HepG2 (cell line): Measurements from ENCODE around the gene SOX13. TPM values are rescaled to one million over a fixed set of nuclear protein-coding genes. Genes with fewer than 3 reads are reported as not detected.
A peak's percentile ranks its signal among the peaks of the same experiment; 100 is the strongest.

ENCODE experiments used
- ATM ChIP-seq: fragments of 450-650 bp; IDR thresholded peaks from 2 replicates; pipeline ENCODE4 v1.7.1; 2017; ENCODE audit warnings: mild to moderate bottlenecking, borderline replicate concordance
- DMAP1 ChIP-seq: IDR thresholded peaks from 2 replicates; pipeline ENCODE4 v1.6.1; 2016
- ETV6 ChIP-seq: sonication (generic); formaldehyde crosslinking; conservative IDR thresholded peaks from 2 replicates; pipeline ENCODE4 v1.4.0; 2020; ENCODE audit warnings: missing genetic modification reagents
- KDM2A ChIP-seq: sonication (generic); formaldehyde crosslinking; IDR thresholded peaks from 2 replicates; pipeline ENCODE4 v1.4.0; 2020; ENCODE audit warnings: low read depth, missing genetic modification reagents, borderline replicate concordance
- MTF1 ChIP-seq: sonication (generic); formaldehyde crosslinking; IDR thresholded peaks from 2 replicates; pipeline ENCODE4 v1.5.0; 2020; ENCODE audit warnings: missing genetic modification reagents
- RAD21 ChIP-seq: fragments of 450-650 bp; formaldehyde crosslinking; IDR thresholded peaks from 2 replicates; pipeline ENCODE4 v1.5.0; 2020; ENCODE audit warnings: mild to moderate bottlenecking
- U2AF1 ChIP-seq: fragments of 200-400 bp; formaldehyde crosslinking; optimal IDR thresholded peaks from 2 replicates; pipeline ENCODE3; 2017; ENCODE audit warnings: mild to moderate bottlenecking, low read depth, low read length
- ZBTB20 ChIP-seq: sonication (generic); formaldehyde crosslinking; IDR thresholded peaks from 2 replicates; pipeline ENCODE4 v1.8.1; 2023; ENCODE audit warnings: missing genetic modification reagents, low read depth, mild to moderate bottlenecking, borderline replicate concordance
- ZNF34 ChIP-seq: sonication (generic); formaldehyde crosslinking; IDR thresholded peaks from 2 replicates; pipeline ENCODE4 v1.4.0; 2020; ENCODE audit warnings: mild to moderate bottlenecking, missing genetic modification reagents, borderline replicate concordance
- polyA plus RNA-seq, 8 experiments: library from polyadenylated mRNA; depleted of rRNA in 3 of 8; stranded (reverse) in 7 of 8; unstranded in 1 of 8; fragments of >200 nt; fragmentation: Illumina TruSeq in 4 of 8; extraction: Trizol in 4 of 8; gene quantifications; 2 replicates each; pipeline versions ENCODE4 v1.2.1 to v1.2.3, GENCODE V29; 2011 to 2016; ENCODE audit warnings: low read depth in 4 of 8, missing spikeins in 1 of 8, mixed read lengths in 1 of 8; ENCODE audit not compliant: insufficient read depth in 1 of 8
- total RNA-seq, 5 experiments: library from RNA; depleted of rRNA; stranded (reverse); fragments of >200 nt; fragmentation: Illumina TruSeq; extraction: Trizol; gene quantifications; 2 replicates each; pipeline ENCODE4 v1.2.3, GENCODE V29; 2016; ENCODE audit warnings: low read depth in 1 of 5
- TF ChIP-seq, protein P1 (sequence below): sonication (generic); formaldehyde crosslinking; IDR thresholded peaks from 2 replicates; pipeline ENCODE4 v1.8.1; 2023; ENCODE audit warnings: missing genetic modification reagents, inconsistent platforms, borderline replicate concordance
- TF ChIP-seq, protein P2 (sequence below): sonication (generic); formaldehyde crosslinking; IDR thresholded peaks from 2 replicates; pipeline ENCODE4; 2020; ENCODE audit warnings: missing genetic modification reagents, mild to moderate bottlenecking, borderline replicate concordance
- TF ChIP-seq, protein P3 (sequence below): sonication (generic); formaldehyde crosslinking; IDR thresholded peaks from 2 replicates; pipeline ENCODE4 v1.8.0; 2022; ENCODE audit warnings: missing genetic modification reagents, mild to moderate bottlenecking, moderate library complexity, borderline replicate concordance
- TF ChIP-seq, protein P4 (sequence below), 2 experiments: fragments of 450-650 bp in 1 of 2; sonication (generic) in 1 of 2; formaldehyde crosslinking in 1 of 2; IDR thresholded peaks; 2 replicates each; pipeline versions ENCODE4 v1.6.1 to v1.8.0; 2016 to 2022; ENCODE audit warnings: antibody characterized with exemption in 1 of 2, mild to moderate bottlenecking in 1 of 2, missing genetic modification reagents in 1 of 2

Gene SOX13
- total and polyA plus RNA-seq, 2 of the 13 experiments (the other 11 are each of a cell fraction or from before 2014, with no cell fraction given) = 13.3 to 15.8 TPM

DNA sequence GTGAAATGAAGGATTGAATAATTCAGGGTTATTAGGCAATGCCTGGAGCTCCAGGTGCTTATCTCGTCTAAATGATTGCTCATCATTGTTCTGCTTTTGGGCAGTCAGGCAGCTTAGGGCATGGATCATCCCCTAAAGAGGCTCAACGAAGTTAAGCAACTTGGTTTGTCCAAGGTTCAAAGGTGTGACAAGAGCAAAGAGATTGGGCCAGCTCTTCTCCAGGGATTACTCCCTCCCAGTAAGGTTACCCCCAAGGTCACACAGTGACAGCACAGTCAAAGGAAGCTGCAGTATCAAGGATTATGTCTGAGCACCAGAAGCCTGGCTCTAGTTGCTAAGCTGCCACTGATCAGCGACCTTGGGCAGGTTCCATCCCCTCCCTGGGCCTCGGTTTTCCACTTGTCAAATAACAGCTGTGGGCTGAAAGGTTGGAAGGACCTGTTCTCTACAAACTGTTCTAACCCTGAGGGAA is 72.2 kb downstream of the SOX13 start (continued):
- peak; percentile 56; the same call in 1 of the 2 replicates for TF ChIP-seq DMAP1 (CRISPR knock-in tag)
- no peak for TF ChIP-seq RAD21 (CRISPR knock-in tag)
- TF ChIP-seq U2AF1 = no peak
- TF ChIP-seq ETV6 = no peak
- TF ChIP-seq MTF1 = no peak
- peak; percentile 48; the same call in 1 of the 2 replicates for TF ChIP-seq ZBTB20 (CRISPR knock-in tag)
- no peak for TF ChIP-seq KDM2A (CRISPR knock-in tag)
- TF ChIP-seq, protein P1, sequence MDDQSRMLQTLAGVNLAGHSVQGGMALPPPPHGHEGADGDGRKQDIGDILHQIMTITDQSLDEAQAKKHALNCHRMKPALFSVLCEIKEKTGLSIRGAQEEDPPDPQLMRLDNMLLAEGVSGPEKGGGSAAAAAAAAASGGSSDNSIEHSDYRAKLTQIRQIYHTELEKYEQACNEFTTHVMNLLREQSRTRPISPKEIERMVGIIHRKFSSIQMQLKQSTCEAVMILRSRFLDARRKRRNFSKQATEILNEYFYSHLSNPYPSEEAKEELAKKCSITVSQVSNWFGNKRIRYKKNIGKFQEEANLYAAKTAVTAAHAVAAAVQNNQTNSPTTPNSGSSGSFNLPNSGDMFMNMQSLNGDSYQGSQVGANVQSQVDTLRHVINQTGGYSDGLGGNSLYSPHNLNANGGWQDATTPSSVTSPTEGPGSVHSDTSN = no peak
- TF ChIP-seq, protein P2, sequence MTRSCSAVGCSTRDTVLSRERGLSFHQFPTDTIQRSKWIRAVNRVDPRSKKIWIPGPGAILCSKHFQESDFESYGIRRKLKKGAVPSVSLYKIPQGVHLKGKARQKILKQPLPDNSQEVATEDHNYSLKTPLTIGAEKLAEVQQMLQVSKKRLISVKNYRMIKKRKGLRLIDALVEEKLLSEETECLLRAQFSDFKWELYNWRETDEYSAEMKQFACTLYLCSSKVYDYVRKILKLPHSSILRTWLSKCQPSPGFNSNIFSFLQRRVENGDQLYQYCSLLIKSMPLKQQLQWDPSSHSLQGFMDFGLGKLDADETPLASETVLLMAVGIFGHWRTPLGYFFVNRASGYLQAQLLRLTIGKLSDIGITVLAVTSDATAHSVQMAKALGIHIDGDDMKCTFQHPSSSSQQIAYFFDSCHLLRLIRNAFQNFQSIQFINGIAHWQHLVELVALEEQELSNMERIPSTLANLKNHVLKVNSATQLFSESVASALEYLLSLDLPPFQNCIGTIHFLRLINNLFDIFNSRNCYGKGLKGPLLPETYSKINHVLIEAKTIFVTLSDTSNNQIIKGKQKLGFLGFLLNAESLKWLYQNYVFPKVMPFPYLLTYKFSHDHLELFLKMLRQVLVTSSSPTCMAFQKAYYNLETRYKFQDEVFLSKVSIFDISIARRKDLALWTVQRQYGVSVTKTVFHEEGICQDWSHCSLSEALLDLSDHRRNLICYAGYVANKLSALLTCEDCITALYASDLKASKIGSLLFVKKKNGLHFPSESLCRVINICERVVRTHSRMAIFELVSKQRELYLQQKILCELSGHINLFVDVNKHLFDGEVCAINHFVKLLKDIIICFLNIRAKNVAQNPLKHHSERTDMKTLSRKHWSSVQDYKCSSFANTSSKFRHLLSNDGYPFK = no peak
- TF ChIP-seq, protein P3, sequence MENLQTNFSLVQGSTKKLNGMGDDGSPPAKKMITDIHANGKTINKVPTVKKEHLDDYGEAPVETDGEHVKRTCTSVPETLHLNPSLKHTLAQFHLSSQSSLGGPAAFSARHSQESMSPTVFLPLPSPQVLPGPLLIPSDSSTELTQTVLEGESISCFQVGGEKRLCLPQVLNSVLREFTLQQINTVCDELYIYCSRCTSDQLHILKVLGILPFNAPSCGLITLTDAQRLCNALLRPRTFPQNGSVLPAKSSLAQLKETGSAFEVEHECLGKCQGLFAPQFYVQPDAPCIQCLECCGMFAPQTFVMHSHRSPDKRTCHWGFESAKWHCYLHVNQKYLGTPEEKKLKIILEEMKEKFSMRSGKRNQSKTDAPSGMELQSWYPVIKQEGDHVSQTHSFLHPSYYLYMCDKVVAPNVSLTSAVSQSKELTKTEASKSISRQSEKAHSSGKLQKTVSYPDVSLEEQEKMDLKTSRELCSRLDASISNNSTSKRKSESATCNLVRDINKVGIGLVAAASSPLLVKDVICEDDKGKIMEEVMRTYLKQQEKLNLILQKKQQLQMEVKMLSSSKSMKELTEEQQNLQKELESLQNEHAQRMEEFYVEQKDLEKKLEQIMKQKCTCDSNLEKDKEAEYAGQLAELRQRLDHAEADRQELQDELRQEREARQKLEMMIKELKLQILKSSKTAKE = no peak
- TF ChIP-seq, protein P4, sequence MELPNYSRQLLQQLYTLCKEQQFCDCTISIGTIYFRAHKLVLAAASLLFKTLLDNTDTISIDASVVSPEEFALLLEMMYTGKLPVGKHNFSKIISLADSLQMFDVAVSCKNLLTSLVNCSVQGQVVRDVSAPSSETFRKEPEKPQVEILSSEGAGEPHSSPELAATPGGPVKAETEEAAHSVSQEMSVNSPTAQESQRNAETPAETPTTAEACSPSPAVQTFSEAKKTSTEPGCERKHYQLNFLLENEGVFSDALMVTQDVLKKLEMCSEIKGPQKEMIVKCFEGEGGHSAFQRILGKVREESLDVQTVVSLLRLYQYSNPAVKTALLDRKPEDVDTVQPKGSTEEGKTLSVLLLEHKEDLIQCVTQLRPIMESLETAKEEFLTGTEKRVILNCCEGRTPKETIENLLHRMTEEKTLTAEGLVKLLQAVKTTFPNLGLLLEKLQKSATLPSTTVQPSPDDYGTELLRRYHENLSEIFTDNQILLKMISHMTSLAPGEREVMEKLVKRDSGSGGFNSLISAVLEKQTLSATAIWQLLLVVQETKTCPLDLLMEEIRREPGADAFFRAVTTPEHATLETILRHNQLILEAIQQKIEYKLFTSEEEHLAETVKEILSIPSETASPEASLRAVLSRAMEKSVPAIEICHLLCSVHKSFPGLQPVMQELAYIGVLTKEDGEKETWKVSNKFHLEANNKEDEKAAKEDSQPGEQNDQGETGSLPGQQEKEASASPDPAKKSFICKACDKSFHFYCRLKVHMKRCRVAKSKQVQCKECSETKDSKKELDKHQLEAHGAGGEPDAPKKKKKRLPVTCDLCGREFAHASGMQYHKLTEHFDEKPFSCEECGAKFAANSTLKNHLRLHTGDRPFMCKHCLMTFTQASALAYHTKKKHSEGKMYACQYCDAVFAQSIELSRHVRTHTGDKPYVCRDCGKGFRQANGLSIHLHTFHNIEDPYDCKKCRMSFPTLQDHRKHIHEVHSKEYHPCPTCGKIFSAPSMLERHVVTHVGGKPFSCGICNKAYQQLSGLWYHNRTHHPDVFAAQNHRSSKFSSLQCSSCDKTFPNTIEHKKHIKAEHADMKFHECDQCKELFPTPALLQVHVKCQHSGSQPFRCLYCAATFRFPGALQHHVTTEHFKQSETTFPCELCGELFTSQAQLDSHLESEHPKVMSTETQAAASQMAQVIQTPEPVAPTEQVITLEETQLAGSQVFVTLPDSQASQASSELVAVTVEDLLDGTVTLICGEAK (IDR thresholded peaks at IDR 0.05) = no peak
- TF ChIP-seq, protein P4 (CRISPR knock-in tag; IDR thresholded peaks at IDR 0.05) = no peak
- TF ChIP-seq ZNF34 (CRISPR knock-in tag) = no peak
- TF ChIP-seq ATM = no peak
